GM21526 (cell line): Measurements from ENCODE around the gene FHOD3.
"Not testable (repeated sequence)": the region's sequence is repeated elsewhere in the genome, so short reads cannot be mapped to it uniquely, and the experiment has no call there.

Source experiments
- ATAC-seq: cut with Tn5 transposase; IDR thresholded peaks from one replicate; pipeline ENCODE4 v1.9.1; 2021; ENCODE audit warnings: moderate library complexity; ENCODE audit not compliant: unreplicated experiment, low FRiP score

Gene FHOD3

GRCh38 chr18:36798738-36799473 is 501.4 kb downstream of the FHOD3 start:
- ATAC-seq, result no peak

- no peak for ATAC-seq
Measured at GRCh38 chr18:36805105-36805504, 507.6 kb downstream of the FHOD3 start.

DNA sequence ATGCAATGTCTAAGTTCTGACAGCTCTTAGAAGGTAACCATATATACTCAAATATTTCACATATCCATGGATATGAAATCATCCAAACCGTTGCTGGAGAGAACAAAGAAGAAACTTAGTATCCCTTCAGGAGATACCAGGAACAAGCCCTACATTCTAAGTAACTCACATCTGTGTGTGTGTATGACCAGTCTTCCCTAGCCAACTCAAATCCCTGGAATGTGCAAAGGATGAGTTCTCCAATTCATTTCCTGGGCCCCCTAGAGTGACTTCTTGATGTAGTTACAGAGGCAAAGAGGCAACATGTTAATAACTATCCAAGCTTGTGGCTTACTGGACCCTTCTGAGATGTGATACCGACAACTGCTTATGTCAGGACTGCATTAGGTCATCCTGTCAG is 511.2 kb downstream of the FHOD3 start:
- ATAC-seq, result no peak

DNA sequence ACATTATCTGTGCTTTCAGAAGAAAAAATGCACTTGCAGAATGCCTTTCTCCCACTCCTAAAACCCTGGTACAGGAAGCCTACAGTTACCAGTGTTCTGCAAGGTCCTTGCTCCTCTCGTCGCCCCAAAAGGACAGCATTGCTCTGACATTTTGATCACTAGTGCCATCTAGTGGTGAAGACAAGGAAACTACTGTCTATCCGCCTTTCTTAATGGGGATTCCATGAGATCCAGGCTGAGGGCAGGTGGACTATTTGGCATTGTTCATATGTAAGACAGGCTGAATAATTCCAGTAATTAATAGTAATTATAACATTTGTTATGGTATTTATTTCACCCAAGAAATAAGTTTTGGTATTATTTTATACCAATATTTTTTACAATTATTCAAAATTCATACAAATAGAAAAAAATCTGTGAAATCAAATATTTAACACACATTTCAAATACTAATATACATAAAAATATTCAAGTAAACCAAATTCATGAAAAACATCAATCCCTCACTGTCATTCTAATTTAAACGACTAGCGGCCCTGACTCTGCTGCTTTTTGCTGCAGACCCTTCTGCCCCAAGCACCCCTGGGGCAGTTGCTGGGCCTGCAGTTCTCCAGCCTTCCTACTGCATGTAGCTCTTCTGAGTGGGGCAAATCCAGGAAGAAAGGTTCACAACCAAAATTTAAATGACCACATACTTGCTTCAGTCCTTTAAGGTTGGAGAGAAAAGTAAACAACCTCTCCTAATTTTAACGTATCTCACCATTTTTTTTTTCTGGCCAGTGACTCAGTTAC is 512.3 kb downstream of the FHOD3 start:
- ATAC-seq, result peak; percentile 95

GRCh38 chr18:36811430-36811829 is 513.9 kb downstream of the FHOD3 start:
- ATAC-seq, result no peak

DNA sequence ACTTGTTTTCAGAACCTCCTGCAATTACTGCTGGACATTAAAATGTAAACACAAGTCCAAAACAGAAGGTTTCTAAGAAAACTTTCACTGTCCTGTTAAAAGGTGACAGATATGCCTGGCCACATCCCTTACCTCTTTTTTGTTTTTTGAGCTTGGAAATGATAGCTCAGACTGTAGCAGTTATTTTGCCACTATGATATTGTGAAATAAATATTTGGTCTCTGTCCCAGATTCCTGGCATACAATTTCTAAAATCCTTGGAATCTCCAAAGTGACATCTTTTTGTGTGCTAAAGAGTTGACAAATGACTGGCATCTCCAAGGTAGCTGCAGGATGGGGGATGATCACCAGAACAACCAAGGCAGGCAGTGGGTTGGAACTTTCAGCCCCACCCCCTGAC is 514.4 kb downstream of the FHOD3 start:
- ATAC-seq, result no peak

DNA sequence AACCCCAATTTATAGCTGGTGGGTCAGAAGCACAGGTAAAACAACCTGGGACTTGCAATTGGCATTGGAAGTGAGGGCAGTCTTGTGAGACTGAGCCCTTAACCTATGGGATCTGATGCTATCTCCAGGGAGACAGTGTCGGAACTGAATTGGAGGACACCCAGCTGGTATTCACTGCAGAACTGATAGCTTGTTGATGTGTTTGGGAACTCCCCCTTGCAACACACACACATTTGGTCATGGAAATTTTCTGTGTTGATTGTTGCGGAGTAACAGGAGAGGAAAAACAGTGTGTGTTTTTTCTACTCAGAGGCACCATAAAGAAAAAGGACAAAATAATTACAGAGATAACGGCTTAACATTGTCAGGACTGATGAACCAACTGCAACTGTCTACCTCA is 515.2 kb downstream of the FHOD3 start:
- no peak for ATAC-seq

GRCh38 chr18:36813101-36813775 is 515.7 kb downstream of the FHOD3 start:
- ATAC-seq, result no peak

DNA sequence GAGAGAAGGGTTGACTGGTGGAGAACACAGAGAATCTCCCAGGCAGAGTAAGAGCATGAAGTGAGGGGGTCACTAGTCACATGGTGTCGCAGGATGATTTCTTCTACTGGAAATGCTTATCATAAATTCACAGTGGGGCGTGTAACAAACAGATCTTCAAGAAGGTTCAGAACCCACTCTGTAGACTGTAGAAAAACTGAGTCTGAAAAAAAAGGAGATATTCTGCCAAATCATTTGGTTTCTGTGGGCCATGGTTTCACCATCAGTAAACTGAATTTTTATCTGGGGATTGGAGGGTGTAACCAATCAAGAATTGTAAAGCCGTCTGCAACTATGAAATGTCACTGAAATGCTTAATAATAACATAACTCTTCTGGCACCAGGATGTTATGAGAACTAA is 516.3 kb downstream of the FHOD3 start:
- no peak for ATAC-seq

DNA sequence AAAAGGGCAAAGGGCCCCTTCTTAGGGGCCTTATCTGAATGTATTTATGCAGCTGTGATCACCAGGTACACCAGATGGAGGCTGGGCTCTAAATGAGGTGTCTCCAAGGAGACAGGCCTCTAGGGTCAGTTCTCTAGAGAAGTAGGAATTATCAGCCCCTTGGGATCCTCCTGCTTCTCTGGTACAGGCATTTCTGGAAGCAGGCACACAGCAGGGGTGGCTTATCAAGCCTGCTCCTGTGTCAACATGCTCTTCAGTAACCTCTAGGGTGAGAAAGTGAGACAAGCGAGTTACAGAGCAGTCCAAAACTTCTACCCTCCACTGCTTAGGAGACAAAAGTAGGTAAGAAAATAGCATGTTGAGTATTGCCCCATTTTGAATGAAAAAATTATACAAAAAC is 517.5 kb downstream of the FHOD3 start:
- no peak for ATAC-seq

DNA sequence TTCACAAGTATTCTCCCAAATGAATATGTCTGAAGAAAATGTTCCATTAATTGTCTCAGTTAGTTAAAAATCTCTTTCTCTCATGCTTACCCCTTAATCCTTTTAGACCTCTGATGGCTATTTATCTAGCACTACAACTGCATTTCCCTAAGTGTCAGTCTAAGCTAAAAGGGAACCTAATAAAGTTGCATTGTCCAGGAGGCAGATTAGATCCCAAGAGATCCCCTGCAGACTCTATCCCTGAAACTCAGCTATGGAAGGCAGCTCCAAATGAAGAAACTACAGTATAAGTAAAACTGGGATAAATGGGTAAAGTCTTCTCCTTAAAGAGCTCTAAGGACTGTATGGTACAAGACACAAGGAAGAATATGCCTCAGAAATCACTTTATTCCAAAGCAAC is 518.6 kb downstream of the FHOD3 start:
- ATAC-seq, result not testable (repeated sequence)

DNA sequence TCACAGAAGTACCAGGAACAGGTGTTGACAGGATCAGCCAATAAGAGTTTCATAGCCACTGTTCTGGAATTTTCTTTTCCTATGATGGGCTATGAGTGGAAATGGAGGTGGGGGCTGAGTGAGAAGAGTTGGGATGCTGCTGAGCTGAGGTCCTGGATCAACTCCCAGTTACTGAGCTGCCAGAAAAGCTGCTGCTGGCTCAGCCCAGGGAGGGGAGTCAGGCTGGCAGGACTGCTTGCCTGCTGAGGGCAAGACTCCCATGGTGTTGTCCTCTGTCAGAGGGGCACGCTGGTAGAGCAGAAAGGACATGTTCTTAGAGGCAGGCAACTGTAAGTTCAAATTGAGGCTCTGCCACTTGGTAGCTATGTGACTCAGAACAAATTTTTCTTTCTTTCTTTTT is 519.5 kb downstream of the FHOD3 start:
- no peak for ATAC-seq

GRCh38 chr18:36818652-36819051 is 521.1 kb downstream of the FHOD3 start:
- no peak for ATAC-seq

- no peak for ATAC-seq
Measured at GRCh38 chr18:36819621-36820020, 522.1 kb downstream of the FHOD3 start.

GRCh38 chr18:36821681-36822080 is 524.2 kb downstream of the FHOD3 start:
- ATAC-seq, result no peak

GRCh38 chr18:36825526-36825925 is 528.0 kb downstream of the FHOD3 start:
- ATAC-seq, result no peak

DNA sequence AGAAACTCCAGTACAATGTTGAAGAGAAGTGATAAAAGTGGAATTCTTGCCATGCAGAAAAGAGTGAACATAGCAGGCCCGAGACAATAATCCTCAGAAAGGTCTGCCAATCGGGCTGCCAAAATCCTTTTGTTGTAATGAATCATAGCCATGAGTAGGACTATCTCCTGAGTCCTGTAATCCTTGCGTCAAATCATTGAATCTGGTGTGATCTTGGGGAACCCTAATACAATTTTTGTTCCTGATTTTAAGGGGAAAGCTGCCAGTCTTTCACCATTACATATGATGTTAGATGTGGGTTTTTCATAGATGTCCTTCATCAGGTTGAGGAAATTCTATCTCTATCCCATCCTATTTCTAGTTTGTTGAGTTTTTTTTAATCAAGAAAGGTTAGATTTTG is 529.0 kb downstream of the FHOD3 start:
- ATAC-seq, result no peak

- ATAC-seq, result peak; percentile 2
Measured at GRCh38 chr18:36828157-36828629, 530.7 kb downstream of the FHOD3 start.

DNA sequence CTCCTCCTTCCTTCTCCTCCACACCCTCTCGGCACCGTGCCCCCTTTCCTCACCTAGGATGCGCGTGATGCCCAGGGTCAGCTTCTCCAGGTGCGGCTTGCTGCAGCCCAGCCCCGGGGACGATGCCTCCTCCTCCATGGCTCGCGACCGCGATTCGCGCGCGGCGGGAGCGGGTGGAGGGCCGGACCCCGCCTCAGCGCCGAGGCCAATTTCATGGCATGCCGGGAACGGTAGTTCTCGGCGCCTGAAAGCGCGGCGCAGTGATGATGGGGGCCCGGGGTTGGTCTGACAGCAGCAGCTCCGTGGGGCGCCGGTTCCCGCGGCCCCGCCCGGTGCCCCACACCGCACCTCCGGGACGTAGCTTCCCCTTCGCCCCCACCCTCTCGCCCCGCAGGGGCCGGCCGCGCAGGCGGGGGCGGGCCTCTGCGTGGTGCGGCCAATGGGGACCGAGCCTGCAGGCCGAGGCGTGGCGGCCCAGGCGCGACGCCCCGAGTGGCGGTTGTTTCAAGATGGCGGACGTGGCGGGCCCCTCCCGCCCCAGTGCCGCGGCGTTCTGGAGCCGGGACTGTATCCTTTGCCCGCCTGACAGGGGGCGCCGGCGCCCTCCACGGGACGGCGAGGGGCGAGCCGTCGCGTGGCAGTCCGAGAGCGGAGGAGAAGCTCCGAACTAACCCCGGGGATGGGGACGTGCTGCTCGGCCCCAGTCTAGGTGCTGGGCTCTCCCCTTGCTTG is 531.3 kb downstream of the FHOD3 start, which contains the start of the genes KIAA1328 and TPGS2:
Gene KIAA1328, plus strand, starts transcription at position 498 of the 732 bp plus-strand sequence. Its CDS starts 12 bp downstream, at position 510.
Gene TPGS2, minus strand, starts transcription at position 373 of the 732 bp plus-strand sequence. Its CDS starts 235 bp downstream, at position 138.
- peak; percentile 91 for ATAC-seq
